ENCODE results near the gene ITM2B.

The ITM2B gene

GRCh38 chr13:48264058-48264457 lies 31.1 kb downstream of the ITM2B start:
- no peak for DNase-seq

GRCh38 chr13:48265217-48265815 lies 32.3 kb downstream of the ITM2B start:
- DNase-seq, result no peak

GRCh38 chr13:48266150-48266549 lies 33.1 kb downstream of the ITM2B start:
- DNase-seq, result no peak

- no peak for DNase-seq
These were observed 34.0 kb downstream of the ITM2B start for GRCh38 chr13:48266701-48267639.

- no peak for DNase-seq
These were observed 35.0 kb downstream of the ITM2B start for GRCh38 chr13:48268019-48268418.

GRCh38 chr13:48273346-48273745 lies 40.3 kb downstream of the ITM2B start:
- no peak for DNase-seq

- no peak for DNase-seq
These were observed 42.5 kb downstream of the ITM2B start for GRCh38 chr13:48275507-48275906.

GRCh38 chr13:48278806-48279205 lies 45.8 kb downstream of the ITM2B start:
- DNase-seq, result peak; percentile 7

- DNase-seq, result no peak
These were observed 48.5 kb downstream of the ITM2B start for GRCh38 chr13:48281556-48281955.

- DNase-seq, result no peak
These were observed 58.7 kb downstream of the ITM2B start for GRCh38 chr13:48291730-48292129.

- no peak for DNase-seq
These were observed 59.6 kb downstream of the ITM2B start for GRCh38 chr13:48292650-48293049.

- no peak for DNase-seq
These were observed 61.6 kb downstream of the ITM2B start for GRCh38 chr13:48294653-48295052.

- no peak for DNase-seq
These were observed 62.3 kb downstream of the ITM2B start for GRCh38 chr13:48295271-48295670.

- DNase-seq, result no peak
These were observed 63.5 kb downstream of the ITM2B start for GRCh38 chr13:48296528-48296927.

GRCh38 chr13:48297131-48297786 lies 64.3 kb downstream of the ITM2B start:
- no peak for DNase-seq

GRCh38 chr13:48299591-48299990 lies 66.6 kb downstream of the ITM2B start:
- no peak for DNase-seq

- no peak for DNase-seq
These were observed 69.9 kb downstream of the ITM2B start for GRCh38 chr13:48302871-48303358.

- DNase-seq, result peak; percentile 6
These were observed 70.5 kb downstream of the ITM2B start, which contains the start of gene RB1 for GRCh38 chr13:48303359-48304142. RB1 (plus strand) TSS chr13:48303751; CDS start chr13:48303913, 162 bp downstream.

GRCh38 chr13:48304143-48304876 lies 71.3 kb downstream of the ITM2B start:
- no peak for DNase-seq

GRCh38 chr13:48311223-48311622 lies 78.2 kb downstream of the ITM2B start:
- no peak for DNase-seq

GRCh38 chr13:48315969-48316650 lies 83.1 kb downstream of the ITM2B start:
- DNase-seq, result no peak
